Smooth muscle cell (in vitro differentiated cells): ENCODE data around the gene SCART1. TPM values are rescaled to one million over a fixed set of nuclear protein-coding genes. Genes with fewer than 3 reads are reported as not detected.

Experiments used
- DNase-seq: peaks from one replicate; lab custom pipeline; 2025; ENCODE audit not compliant: unreplicated experiment; lab: John Stamatoyannopoulos, UW
- H2AFZ ChIP-seq: fragments of 200-600 bp; sonication (generic); 2 replicates; pipeline ENCODE4 v1.6.0; 2016; ENCODE audit warnings: antibody characterized with exemption, low read depth, mild to moderate bottlenecking
- H3F3A ChIP-seq: fragments of 200-600 bp; sonication (generic); 2 replicates; pipeline ENCODE4 v1.6.0; 2017; ENCODE audit warnings: antibody characterized with exemption, low read depth
- H3K27ac ChIP-seq: fragments of 200-600 bp; sonication (generic); 2 replicates; pipeline ENCODE4 v1.5.1; 2016; ENCODE audit warnings: low read depth, mild to moderate bottlenecking
- H3K27me3 ChIP-seq: fragments of 200-600 bp; sonication (generic); 2 replicates; pipeline ENCODE4 v1.6.1; 2016; ENCODE audit warnings: low read depth, mild to moderate bottlenecking
- H3K36me3 ChIP-seq: fragments of 200-600 bp; sonication (generic); 2 replicates; pipeline ENCODE4 v1.5.1; 2016; ENCODE audit warnings: low read depth
- H3K4me1 ChIP-seq: fragments of 200-600 bp; sonication (generic); 2 replicates; pipeline ENCODE4 v1.5.1; 2016; ENCODE audit warnings: low read depth
- H3K4me2 ChIP-seq: fragments of 200-600 bp; sonication (generic); 2 replicates; pipeline ENCODE4 v1.6.0; 2016; ENCODE audit warnings: mild to moderate bottlenecking
- H3K4me3 ChIP-seq: fragments of 200-600 bp; sonication (generic); 2 replicates; pipeline ENCODE4 v1.5.1; 2016; ENCODE audit warnings: mild to moderate bottlenecking
- H3K79me2 ChIP-seq: fragments of 200-600 bp; sonication (generic); 2 replicates; pipeline ENCODE4 v1.6.0; 2016; ENCODE audit warnings: low read depth, mild to moderate bottlenecking
- H3K9ac ChIP-seq: fragments of 200-600 bp; sonication (generic); 2 replicates; pipeline ENCODE4 v1.6.0; 2016; ENCODE audit warnings: low read depth
- H3K9me3 ChIP-seq: fragments of 200-600 bp; sonication (generic); replicated peaks from 2 replicates; pipeline ENCODE4 v1.5.1; 2016; ENCODE audit warnings: low read depth
- H4K20me1 ChIP-seq: fragments of 200-600 bp; sonication (generic); 2 replicates; pipeline ENCODE4 v1.6.0; 2016; ENCODE audit warnings: low read depth
- WGBS: methylation state at CpG from one replicate; pipeline ENCODE4 v1.1.7; 2016; ENCODE audit warnings: low lambda C conversion rate; 5-methylcytosine and 5-hydroxymethylcytosine counted together
- polyA plus RNA-seq: library from polyadenylated mRNA; unstranded; fragments of >200 nt; fragmentation: Nextera tagmentation; extraction: Ambion mirVana; gene quantifications from 2 replicates; pipeline ENCODE4 v1.2.1, GENCODE V29; 2016
- total RNA-seq: library from RNA; depleted of rRNA; stranded (reverse); fragments of >200 nt; gene quantifications from 2 replicates; pipeline ENCODE4 v1.2.3, GENCODE V29; 2014
- TF ChIP-seq, protein P1 (sequence below): fragments of 200-600 bp; sonication (generic); IDR thresholded peaks from 2 replicates; pipeline ENCODE4 v1.5.1; 2017; ENCODE audit warnings: borderline replicate concordance, mild to moderate bottlenecking, antibody characterized with exemption; ENCODE audit not compliant: insufficient read depth, poor library complexity, severe bottlenecking

SCART1 gene
- total and polyA plus RNA-seq, 2 experiments from 2014 or later = 0.45 to 2.2 TPM

DNA sequence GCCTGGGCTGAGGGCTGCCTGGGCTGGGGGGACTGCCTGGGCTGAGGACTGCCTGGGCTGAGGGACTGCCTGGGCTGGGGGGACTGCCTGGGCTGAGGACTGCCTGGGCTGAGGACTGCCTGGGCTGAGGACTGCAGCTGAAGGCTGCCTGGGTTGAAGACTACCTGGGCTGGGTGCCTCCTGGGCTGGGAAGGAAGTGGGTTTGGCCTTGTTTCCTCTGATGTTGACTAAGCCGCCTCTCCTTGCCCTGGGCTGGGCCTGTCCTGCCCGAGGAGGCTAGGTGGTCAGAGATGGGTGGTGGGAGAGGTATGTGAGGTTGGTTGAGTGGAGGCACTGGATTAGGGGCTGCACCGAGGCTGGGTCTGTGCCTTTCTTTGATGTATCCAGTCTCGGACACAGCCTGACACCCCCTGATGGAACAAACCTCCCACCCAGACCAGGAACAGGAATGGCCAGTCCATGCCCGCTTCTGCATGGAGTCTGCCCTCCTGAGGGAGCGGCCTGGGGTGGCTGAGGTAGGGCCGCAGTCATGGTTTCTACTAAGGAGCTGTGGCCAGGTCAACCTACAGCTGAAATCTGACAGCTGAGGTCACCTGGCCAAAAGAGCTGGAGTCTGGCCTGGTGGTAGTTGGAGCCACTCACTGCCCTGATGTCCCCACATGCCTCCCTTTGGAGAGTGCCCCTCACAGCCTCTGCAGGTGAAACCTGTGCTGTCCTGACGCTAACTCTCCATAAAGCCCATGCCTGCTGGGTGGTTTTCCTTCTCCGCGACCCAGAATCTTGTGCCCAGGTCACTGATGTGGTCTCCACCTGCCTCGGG, 22.3 kb downstream of the SCART1 start:
- Histone ChIP-seq H3K4me2 (no peak overlapping the region), H3K4me1 (no peaks in the 10 kb centered on the region), H3K9ac (no peak overlapping the region), H3K27ac (no peak overlapping the region), H3K4me3 (no peak overlapping the region), H3K79me2 (no peaks in the 10 kb centered on the region), H3F3A (no peaks in the 10 kb centered on the region), H3K36me3 (no peaks in the 10 kb centered on the region), H3K9me3 (no peaks in the 10 kb centered on the region), H2AFZ (no peak overlapping the region), H4K20me1 (no peaks in the 10 kb centered on the region), H3K27me3 (no peaks in the 10 kb centered on the region)
- TF ChIP-seq, protein P1, sequence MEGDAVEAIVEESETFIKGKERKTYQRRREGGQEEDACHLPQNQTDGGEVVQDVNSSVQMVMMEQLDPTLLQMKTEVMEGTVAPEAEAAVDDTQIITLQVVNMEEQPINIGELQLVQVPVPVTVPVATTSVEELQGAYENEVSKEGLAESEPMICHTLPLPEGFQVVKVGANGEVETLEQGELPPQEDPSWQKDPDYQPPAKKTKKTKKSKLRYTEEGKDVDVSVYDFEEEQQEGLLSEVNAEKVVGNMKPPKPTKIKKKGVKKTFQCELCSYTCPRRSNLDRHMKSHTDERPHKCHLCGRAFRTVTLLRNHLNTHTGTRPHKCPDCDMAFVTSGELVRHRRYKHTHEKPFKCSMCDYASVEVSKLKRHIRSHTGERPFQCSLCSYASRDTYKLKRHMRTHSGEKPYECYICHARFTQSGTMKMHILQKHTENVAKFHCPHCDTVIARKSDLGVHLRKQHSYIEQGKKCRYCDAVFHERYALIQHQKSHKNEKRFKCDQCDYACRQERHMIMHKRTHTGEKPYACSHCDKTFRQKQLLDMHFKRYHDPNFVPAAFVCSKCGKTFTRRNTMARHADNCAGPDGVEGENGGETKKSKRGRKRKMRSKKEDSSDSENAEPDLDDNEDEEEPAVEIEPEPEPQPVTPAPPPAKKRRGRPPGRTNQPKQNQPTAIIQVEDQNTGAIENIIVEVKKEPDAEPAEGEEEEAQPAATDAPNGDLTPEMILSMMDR = no peak
- no peak for DNase-seq
- WGBS = 75% methylated on average over 11 of the region's 11 CpGs

DNA sequence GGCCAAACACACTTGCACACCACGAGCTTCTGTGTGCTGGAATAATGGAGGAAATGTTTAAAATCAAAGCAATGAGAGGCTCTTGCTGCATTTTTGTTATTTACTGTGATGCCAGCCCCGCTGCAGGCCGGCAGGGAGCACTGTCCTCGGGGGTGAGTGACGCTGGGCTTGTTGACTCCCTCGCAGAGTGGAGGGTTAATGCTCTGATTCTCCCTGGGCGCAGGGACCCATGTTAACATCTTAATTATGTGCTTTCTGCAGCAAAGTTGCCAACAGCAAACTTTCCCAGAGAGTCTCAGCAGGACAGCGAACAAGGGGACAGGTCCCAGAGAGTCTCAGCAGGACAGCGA, 22.9 kb downstream of the SCART1 start:
- Histone ChIP-seq H3K27me3 (no peaks in the 10 kb centered on the region), H4K20me1 (no peaks in the 10 kb centered on the region), H3K4me3 (no peak overlapping the region), H3K79me2 (no peaks in the 10 kb centered on the region), H3K4me2 (no peak overlapping the region), H3K4me1 (no peaks in the 10 kb centered on the region), H3F3A (no peaks in the 10 kb centered on the region), H3K9ac (no peak overlapping the region), H3K9me3 (no peaks in the 10 kb centered on the region), H3K27ac (no peak overlapping the region), H2AFZ (no peak overlapping the region), H3K36me3 (no peaks in the 10 kb centered on the region)
- WGBS = 84% methylated on average over 9 of the region's 9 CpGs
- TF ChIP-seq, protein P1 = no peak
- DNase-seq = no peak

DNA sequence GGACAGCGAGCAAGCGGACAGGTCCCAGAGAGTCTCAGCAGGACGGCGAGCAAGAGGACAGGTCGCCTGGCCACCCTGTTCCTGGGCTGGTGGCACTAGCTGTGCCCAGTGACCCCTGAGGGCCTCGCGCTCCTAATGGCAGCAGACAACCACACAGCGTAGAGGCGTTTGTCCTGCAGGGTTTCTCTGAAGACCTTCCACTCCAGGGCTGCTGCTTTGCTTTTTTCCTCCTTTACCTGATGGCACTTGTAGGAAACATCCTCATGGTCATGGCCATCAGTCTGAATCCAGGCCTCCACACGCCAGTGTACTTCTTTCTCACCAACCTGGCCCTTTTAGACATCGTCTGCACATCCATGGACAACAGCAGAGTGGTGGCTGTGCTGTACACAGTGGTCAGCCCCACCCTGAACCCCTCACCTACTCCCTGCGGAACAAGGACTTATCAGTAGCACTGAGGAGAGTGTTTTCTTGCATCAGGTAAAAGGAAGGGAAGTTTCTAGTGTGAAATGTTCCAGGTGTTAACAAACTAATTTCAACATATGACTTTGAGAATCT, 27.4 kb downstream of the SCART1 start:
- WGBS = 68% methylated on average over 11 of the region's 12 CpGs
- no peak overlapping the region for H3K9ac ChIP-seq
- H3K4me1 ChIP-seq = no peaks in the 10 kb centered on the region
- H3K4me3 ChIP-seq = no peak overlapping the region
- H3F3A ChIP-seq = no peaks in the 10 kb centered on the region
- H3K27me3 ChIP-seq = no peaks in the 10 kb centered on the region
- TF ChIP-seq, protein P1 = no peak
- no peak overlapping the region for H2AFZ ChIP-seq
- no peaks in the 10 kb centered on the region for H3K36me3 ChIP-seq
- H3K79me2 ChIP-seq = no peaks in the 10 kb centered on the region
- peaks cover 26% of the 10 kb centered on the region for H3K9me3 ChIP-seq
- DNase-seq = no peak
- no peak overlapping the region for H3K4me2 ChIP-seq
- H4K20me1 ChIP-seq = no peaks in the 10 kb centered on the region
- H3K27ac ChIP-seq = no peak overlapping the region
